Fibroblast of peridontal ligament (primary cell): ENCODE measurements around the gene PRUNE2.

Experiments
- DNase-seq: peaks from one replicate; pipeline ENCODE4 v3.0.0-alpha.2; 2010; ENCODE audit errors: extremely low read depth

PRUNE2 gene

GRCh38 chr9:76662476-76663281 is 243.2 kb downstream of the PRUNE2 start:
- DNase-seq, result no peak

GRCh38 chr9:76658510-76659231 is 247.2 kb downstream of the PRUNE2 start:
- DNase-seq, result peak; percentile 89

GRCh38 chr9:76657265-76657664 is 248.6 kb downstream of the PRUNE2 start:
- peak; percentile 46 for DNase-seq

GRCh38 chr9:76655971-76656370 is 249.9 kb downstream of the PRUNE2 start:
- no peak for DNase-seq

- no peak for DNase-seq
Measured at GRCh38 chr9:76655121-76655541, 250.8 kb downstream of the PRUNE2 start.

- peak; percentile 97 for DNase-seq
Measured at GRCh38 chr9:76654575-76654974, 251.3 kb downstream of the PRUNE2 start.

GRCh38 chr9:76654051-76654461 is 251.9 kb downstream of the PRUNE2 start:
- DNase-seq, result no peak

GRCh38 chr9:76652894-76653293 is 253.0 kb downstream of the PRUNE2 start:
- no peak for DNase-seq

GRCh38 chr9:76651119-76651705 is 254.7 kb downstream of the PRUNE2 start:
- DNase-seq, result peak; percentile 54

GRCh38 chr9:76650692-76651091 is 255.2 kb downstream of the PRUNE2 start:
- DNase-seq, result no peak

GRCh38 chr9:76649894-76650293 is 256.0 kb downstream of the PRUNE2 start:
- no peak for DNase-seq

GRCh38 chr9:76646249-76646648 is 259.7 kb downstream of the PRUNE2 start:
- no peak for DNase-seq

GRCh38 chr9:76644647-76645250 is 261.2 kb downstream of the PRUNE2 start:
- no peak for DNase-seq

- DNase-seq, result no peak
Measured at GRCh38 chr9:76644171-76644570, 261.7 kb downstream of the PRUNE2 start.

- DNase-seq, result no peak
Measured at GRCh38 chr9:76643399-76644117, 262.4 kb downstream of the PRUNE2 start.

GRCh38 chr9:76642701-76643209 is 263.2 kb downstream of the PRUNE2 start:
- DNase-seq, result no peak

- no peak for DNase-seq
Measured at GRCh38 chr9:76642074-76642473, 263.8 kb downstream of the PRUNE2 start.

- DNase-seq, result no peak
Measured at GRCh38 chr9:76638001-76638400, 267.9 kb downstream of the PRUNE2 start.

GRCh38 chr9:76637416-76637815 is 268.5 kb downstream of the PRUNE2 start:
- no peak for DNase-seq

GRCh38 chr9:76634356-76635054 is 271.4 kb downstream of the PRUNE2 start:
- peak; percentile 79 for DNase-seq

- DNase-seq, result no peak
Measured at GRCh38 chr9:76630916-76631315, 275.0 kb downstream of the PRUNE2 start.
